Glutamatergic neuron (in vitro differentiated cells): ENCODE data around the gene MRPS18B. TPM values are rescaled to one million over a fixed set of nuclear protein-coding genes. Genes with fewer than 3 reads are reported as not detected.
A peak's percentile ranks its signal among the peaks of the same experiment; 100 is the strongest.

Experiments used
- DNase-seq: peaks from one replicate; pipeline ENCODE4 v3.0.0; 2022
- H3K27ac Mint-ChIP-seq: one replicate; pipeline ENCODE4 v1.8.0; 2020; ENCODE audit warnings: mild to moderate bottlenecking, mixed read lengths, inconsistent platforms; ENCODE audit not compliant: unreplicated experiment
- H3K27me3 Mint-ChIP-seq: one replicate; pipeline ENCODE4 v1.8.0; 2020; ENCODE audit warnings: mild to moderate bottlenecking, moderate library complexity, mixed read lengths, inconsistent platforms; ENCODE audit not compliant: unreplicated experiment
- H3K36me3 Mint-ChIP-seq: one replicate; pipeline ENCODE4 v1.8.0; 2020; ENCODE audit warnings: mild to moderate bottlenecking, mixed read lengths, inconsistent platforms; ENCODE audit not compliant: unreplicated experiment
- H3K4me1 Mint-ChIP-seq: one replicate; pipeline ENCODE4 v1.8.0; 2020; ENCODE audit warnings: mild to moderate bottlenecking, low read depth, mixed read lengths, inconsistent platforms; ENCODE audit not compliant: unreplicated experiment
- H3K4me3 Mint-ChIP-seq: one replicate; pipeline ENCODE4 v1.8.0; 2020; ENCODE audit warnings: mild to moderate bottlenecking, mixed read lengths, inconsistent platforms; ENCODE audit not compliant: unreplicated experiment
- H3K9me3 Mint-ChIP-seq: one replicate; pipeline ENCODE4 v1.8.0; 2020; ENCODE audit warnings: mild to moderate bottlenecking, moderate library complexity, mixed read lengths, inconsistent platforms; ENCODE audit not compliant: unreplicated experiment
- CTCF ChIP-seq: fragments of 200-600 bp; sonication (generic); IDR thresholded peaks from one replicate; pipeline ENCODE4 v1.5.0; 2021; ENCODE audit not compliant: partially characterized antibody, unreplicated experiment
- long read RNA-seq: library from polyadenylated mRNA; unstranded; transcript quantifications from one replicate; pipeline ENCODE4 v2.0.0, GENCODE V29; 2020; ENCODE audit not compliant: unreplicated experiment
- total RNA-seq: library from RNA; stranded (reverse); fragmentation: NEBNext Ultra II Directional; extraction: Animal tissue kit (Norgen Biotek cat#: 25700); gene quantifications from one replicate; pipeline ENCODE4 v1.2.1, GENCODE V29; 2021; ENCODE audit not compliant: unreplicated experiment

The MRPS18B gene
- total RNA-seq = 40.0 TPM
- long read RNA-seq, transcript MRPS18B-206 (7 exons, 1,532 nt) = major isoform, 56 of 62 reads
- long read RNA-seq, partial matches to known transcripts = 3 of 62 reads
- long read RNA-seq, other reads (novel, unspliced or antisense) = 3 of 62 reads

GRCh38 chr6:30617565-30618269 is at the start of gene MRPS18B:
MRPS18B (plus strand) TSS chr6:30617840; CDS start chr6:30617866, 26 bp downstream.
- Mint-ChIP-seq H3K27me3 (peaks cover 26% of the 10 kb centered on the region), H3K4me3 (peak within 1 kb of the TSS; percentile 97), H3K36me3 (peaks cover 10% of the 10 kb centered on the region), H3K4me1 (peaks cover 16% of the 10 kb centered on the region), H3K27ac (peak within 1 kb of the TSS; percentile 99), H3K9me3 (peaks cover 32% of the 10 kb centered on the region)
- peak; percentile 94 for DNase-seq
- no peak for TF ChIP-seq CTCF

DNA sequence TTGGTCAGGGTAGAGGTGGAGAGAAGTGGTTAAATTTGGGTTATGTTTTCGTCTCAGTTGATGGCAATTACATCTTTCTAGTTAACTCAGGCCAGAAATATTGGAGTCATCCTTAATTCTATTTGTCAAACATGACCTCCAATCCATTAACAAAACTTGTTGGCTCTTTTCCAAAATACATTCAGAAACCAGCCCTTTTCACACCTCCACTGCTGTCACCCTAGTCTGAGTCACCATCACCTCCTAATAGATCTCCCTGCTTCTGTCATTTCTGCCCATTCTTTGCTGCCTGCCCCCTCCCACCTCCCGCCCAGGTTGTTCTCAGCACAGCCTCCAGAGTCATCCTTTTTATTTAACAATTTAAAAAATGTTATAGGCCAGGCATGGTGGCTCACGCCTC is 49.4 kb upstream of the MRPS18B start:
- H3K4me1 Mint-ChIP-seq = peaks cover 14% of the 10 kb centered on the region
- H3K27ac Mint-ChIP-seq = no peak overlapping the region
- no peak overlapping the region for H3K4me3 Mint-ChIP-seq
- no peak for TF ChIP-seq CTCF
- H3K9me3 Mint-ChIP-seq = peaks cover 9% of the 10 kb centered on the region
- DNase-seq = no peak
- peaks cover 4% of the 10 kb centered on the region for H3K27me3 Mint-ChIP-seq
- no peaks in the 10 kb centered on the region for H3K36me3 Mint-ChIP-seq

- peak overlapping the region; percentile 46 for H3K27ac Mint-ChIP-seq
Observed at GRCh38 chr6:30570263-30570662, 47.4 kb upstream of the MRPS18B start.

GRCh38 chr6:30570740-30571074 is 46.9 kb upstream of the MRPS18B start:
- peaks cover 4% of the 10 kb centered on the region for H3K27me3 Mint-ChIP-seq
- no peak for DNase-seq
- H3K9me3 Mint-ChIP-seq = peaks cover 9% of the 10 kb centered on the region
- H3K36me3 Mint-ChIP-seq = no peaks in the 10 kb centered on the region
- H3K4me1 Mint-ChIP-seq = peaks cover 19% of the 10 kb centered on the region
- peak overlapping the region; percentile 53 for H3K27ac Mint-ChIP-seq
- peak overlapping the region; percentile 98 for H3K4me3 Mint-ChIP-seq
- no peak for TF ChIP-seq CTCF

More at GRCh38 chr6:30570263-30570662, 47.4 kb upstream of the MRPS18B start:
- H3K9me3 Mint-ChIP-seq = peaks cover 9% of the 10 kb centered on the region
- no peak for DNase-seq
- no peak for TF ChIP-seq CTCF
- H3K4me3 Mint-ChIP-seq = peak overlapping the region; percentile 98
- H3K36me3 Mint-ChIP-seq = no peaks in the 10 kb centered on the region
- peaks cover 19% of the 10 kb centered on the region for H3K4me1 Mint-ChIP-seq
- H3K27me3 Mint-ChIP-seq = peaks cover 4% of the 10 kb centered on the region

- peak; percentile 100 for DNase-seq
- Mint-ChIP-seq H3K4me3 (peak within 1 kb of the TSS; percentile 98), H3K27me3 (peaks cover 4% of the 10 kb centered on the region), H3K36me3 (no peaks in the 10 kb centered on the region), H3K9me3 (peaks cover 9% of the 10 kb centered on the region), H3K27ac (peak within 1 kb of the TSS; percentile 91), H3K4me1 (peaks cover 19% of the 10 kb centered on the region)
- no peak for TF ChIP-seq CTCF
Observed at GRCh38 chr6:30571075-30571761, 46.4 kb upstream of the MRPS18B start, which contains the start of gene ABCF1. ABCF1 (plus strand) TSS chr6:30571442; CDS start chr6:30571488, 46 bp downstream.
